HepG2 (cell line): ENCODE results near the gene CCT3. TPM values are rescaled to one million over a fixed set of nuclear protein-coding genes. Genes with fewer than 3 reads are reported as not detected.

Source experiments
- BORCS8-MEF2B ChIP-seq: sonication (generic); formaldehyde crosslinking; IDR thresholded peaks from 2 replicates; pipeline ENCODE4 v1.8.0; 2022; ENCODE audit warnings: mild to moderate bottlenecking, missing genetic modification reagents
- CERS6 ChIP-seq: sonication (generic); formaldehyde crosslinking; IDR thresholded peaks from 2 replicates; pipeline ENCODE4 v1.5.0; 2020; ENCODE audit warnings: missing genetic modification reagents
- GATAD2A ChIP-seq: IDR thresholded peaks from 2 replicates; pipeline ENCODE4 v1.6.1; 2016
- HDAC2 ChIP-seq: sonication (generic); formaldehyde crosslinking; IDR thresholded peaks from 2 replicates; pipeline ENCODE4 v1.4.0; 2020; ENCODE audit warnings: missing genetic modification reagents
- PHF21A ChIP-seq: sonication (generic); formaldehyde crosslinking; IDR thresholded peaks from 2 replicates; pipeline ENCODE4 v1.5.0; 2020; ENCODE audit warnings: mild to moderate bottlenecking, missing genetic modification reagents
- POLR2AphosphoS5 ChIP-seq: IDR thresholded peaks from 2 replicates; pipeline ENCODE4 v1.6.1; 2012; ENCODE audit warnings: low read depth, low read length
- SKI ChIP-seq: fragments of 450-650 bp; IDR thresholded peaks from one replicate; pipeline ENCODE4 v1.6.1; 2018; ENCODE audit warnings: mild to moderate bottlenecking; ENCODE audit not compliant: partially characterized antibody
- ZBTB7B ChIP-seq: sonication (generic); formaldehyde crosslinking; IDR thresholded peaks from 2 replicates; pipeline ENCODE4 v1.4.0; 2020; ENCODE audit warnings: missing genetic modification reagents
- ZNF572 ChIP-seq: sonication (generic); formaldehyde crosslinking; IDR thresholded peaks from 2 replicates; pipeline ENCODE4 v1.5.1; 2020; ENCODE audit warnings: mild to moderate bottlenecking, missing genetic modification reagents
- ZNF687 ChIP-seq: sonication (generic); formaldehyde crosslinking; IDR thresholded peaks from 2 replicates; pipeline ENCODE4 v1.5.1; 2020; ENCODE audit warnings: mild to moderate bottlenecking, missing genetic modification reagents, moderate library complexity
- ZNF878 ChIP-seq: sonication (generic); formaldehyde crosslinking; IDR thresholded peaks from 2 replicates; pipeline ENCODE4 v1.8.1; 2023; ENCODE audit warnings: mild to moderate bottlenecking, missing genetic modification reagents, moderate library complexity
- polyA plus RNA-seq, 8 experiments: library from polyadenylated mRNA; depleted of rRNA in 3 of 8; stranded (reverse) in 7 of 8; unstranded in 1 of 8; fragments of >200 nt; fragmentation: Illumina TruSeq in 4 of 8; extraction: Trizol in 4 of 8; gene quantifications; 2 replicates each; pipeline versions ENCODE4 v1.2.1 to v1.2.3, GENCODE V29; 2011 to 2016; ENCODE audit warnings: low read depth in 4 of 8, missing spikeins in 1 of 8, mixed read lengths in 1 of 8; ENCODE audit not compliant: insufficient read depth in 1 of 8
- total RNA-seq, 5 experiments: library from RNA; depleted of rRNA; stranded (reverse); fragments of >200 nt; fragmentation: Illumina TruSeq; extraction: Trizol; gene quantifications; 2 replicates each; pipeline ENCODE4 v1.2.3, GENCODE V29; 2016; ENCODE audit warnings: low read depth in 1 of 5
- TF ChIP-seq, protein P1 (sequence below): sonication (generic); formaldehyde crosslinking; conservative IDR thresholded peaks from 2 replicates; pipeline ENCODE4 v1.4.0; 2020; ENCODE audit warnings: mild to moderate bottlenecking, missing genetic modification reagents, moderate library complexity

CCT3 gene
- total and polyA plus RNA-seq, 2 of the 13 experiments (the other 11 are each of a cell fraction or from before 2014, with no cell fraction given): 319 to 615 TPM

GRCh38 chr1:156365754-156366153, 27.7 kb upstream of the CCT3 start (continued):
- TF ChIP-seq HDAC2 (peak; percentile 23; the same call in 1 of the 2 replicates), PHF21A (CRISPR knock-in tag) (peak; percentile 14; the same call in 1 of the 2 replicates), SKI (no peak), BORCS8-MEF2B (CRISPR knock-in tag) (peak; percentile 40; the same call in 1 of the 2 replicates), ZBTB7B (CRISPR knock-in tag) (0 out of 2 replicates have a peak, but pooled peaks have one; percentile 26), POLR2AphosphoS5 (0 out of 2 replicates have a peak, but pooled peaks have one; percentile 34), ZNF878 (CRISPR knock-in tag) (no peak), ZNF687 (CRISPR knock-in tag) (peak; percentile 34), ZNF572 (CRISPR knock-in tag) (no peak), GATAD2A (CRISPR knock-in tag) (peak; percentile 22; the same call in 1 of the 2 replicates), CERS6 (CRISPR knock-in tag) (no peak)
- TF ChIP-seq, protein P1, sequence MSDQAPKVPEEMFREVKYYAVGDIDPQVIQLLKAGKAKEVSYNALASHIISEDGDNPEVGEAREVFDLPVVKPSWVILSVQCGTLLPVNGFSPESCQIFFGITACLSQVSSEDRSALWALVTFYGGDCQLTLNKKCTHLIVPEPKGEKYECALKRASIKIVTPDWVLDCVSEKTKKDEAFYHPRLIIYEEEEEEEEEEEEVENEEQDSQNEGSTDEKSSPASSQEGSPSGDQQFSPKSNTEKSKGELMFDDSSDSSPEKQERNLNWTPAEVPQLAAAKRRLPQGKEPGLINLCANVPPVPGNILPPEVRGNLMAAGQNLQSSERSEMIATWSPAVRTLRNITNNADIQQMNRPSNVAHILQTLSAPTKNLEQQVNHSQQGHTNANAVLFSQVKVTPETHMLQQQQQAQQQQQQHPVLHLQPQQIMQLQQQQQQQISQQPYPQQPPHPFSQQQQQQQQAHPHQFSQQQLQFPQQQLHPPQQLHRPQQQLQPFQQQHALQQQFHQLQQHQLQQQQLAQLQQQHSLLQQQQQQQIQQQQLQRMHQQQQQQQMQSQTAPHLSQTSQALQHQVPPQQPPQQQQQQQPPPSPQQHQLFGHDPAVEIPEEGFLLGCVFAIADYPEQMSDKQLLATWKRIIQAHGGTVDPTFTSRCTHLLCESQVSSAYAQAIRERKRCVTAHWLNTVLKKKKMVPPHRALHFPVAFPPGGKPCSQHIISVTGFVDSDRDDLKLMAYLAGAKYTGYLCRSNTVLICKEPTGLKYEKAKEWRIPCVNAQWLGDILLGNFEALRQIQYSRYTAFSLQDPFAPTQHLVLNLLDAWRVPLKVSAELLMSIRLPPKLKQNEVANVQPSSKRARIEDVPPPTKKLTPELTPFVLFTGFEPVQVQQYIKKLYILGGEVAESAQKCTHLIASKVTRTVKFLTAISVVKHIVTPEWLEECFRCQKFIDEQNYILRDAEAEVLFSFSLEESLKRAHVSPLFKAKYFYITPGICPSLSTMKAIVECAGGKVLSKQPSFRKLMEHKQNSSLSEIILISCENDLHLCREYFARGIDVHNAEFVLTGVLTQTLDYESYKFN: 0 out of 2 replicates have a peak, but pooled peaks have one; percentile 21
- TF ChIP-seq, all 625 proteins: peak for 16
